T-cell (primary cell): Measurements from ENCODE around the gene KCNMA1. TPM values are rescaled to one million over a fixed set of nuclear protein-coding genes. Genes with fewer than 3 reads are reported as not detected.

Source experiments
- ATAC-seq, 4 experiments: fragments of 200-7000 bp in 3 of 4; fragments of 150-1000 bp in 1 of 4; cut with Tn5 transposase; replicated peaks in 1 of 4; 1 replicate in 3 of 4; 2 replicates in 1 of 4; pipeline ENCODE4 v1.10.0; 2021; ENCODE audit warnings: moderate library complexity in 3 of 4, mild to moderate bottlenecking in 2 of 4, moderate number of reproducible peaks in 1 of 4
- CTCF ChIA-PET, 2 donors: fragments of 300-600 bp; sonication (Branson Sonifier 250); formaldehyde crosslinking; loops; one replicate each; lab custom pipeline; 2022; ENCODE audit warnings: antibody characterized with exemption in 2 of 2; lab: Charles Lee
- POLR2A ChIA-PET, 2 donors: fragments of 300-600 bp; sonication (Branson Sonifier 250); formaldehyde crosslinking; loops; one replicate each; lab custom pipeline; 2022; ENCODE audit warnings: antibody characterized with exemption in 2 of 2; lab: Charles Lee
- DNase-seq, 35 experiments: peaks; one replicate each; pipeline versions ENCODE4 v3.0.0 to v3.0.0-alpha.2; 2013 to 2023
- H3K27ac ChIP-seq: one replicate; pipeline ENCODE4 v1.5.1; 2013; ENCODE audit warnings: low read length
- H3K27me3 ChIP-seq, 2 experiments: replicated peaks in 1 of 2; 1 replicate in 1 of 2; 2 replicates in 1 of 2; pipeline versions ENCODE4 v1.6.1 to v1.7.0; 2013; ENCODE audit warnings: low read length in 1 of 2, mixed read lengths in 1 of 2; ENCODE audit not compliant: control insufficient read depth in 2 of 2, insufficient read depth in 2 of 2; ENCODE audit errors: extremely low read depth in 1 of 2
- H3K36me3 ChIP-seq, 2 donors: 1 replicate in 1 of 2; 2 replicates in 1 of 2; pipeline versions ENCODE4 v1.6.1 to v1.7.0; 2013; ENCODE audit warnings: low read length in 1 of 2; ENCODE audit not compliant: control insufficient read depth in 2 of 2, insufficient read depth in 1 of 2; ENCODE audit errors: extremely low read depth in 1 of 2
- H3K4me1 ChIP-seq, 2 experiments: 1 replicate in 1 of 2; 2 replicates in 1 of 2; pipeline versions ENCODE4 v1.6.1 to v1.7.0; 2013; ENCODE audit warnings: low read length in 2 of 2, mixed read lengths in 1 of 2; ENCODE audit not compliant: insufficient read depth in 2 of 2, control insufficient read depth in 1 of 2; ENCODE audit errors: extremely low read depth in 1 of 2
- H3K4me3 ChIP-seq, 2 donors: 1 replicate in 1 of 2; 2 replicates in 1 of 2; pipeline versions ENCODE4 v1.5.1 to v1.7.0; 2013; ENCODE audit warnings: mild to moderate bottlenecking in 2 of 2, low read length in 1 of 2, moderate library complexity in 1 of 2; ENCODE audit not compliant: control insufficient read depth in 1 of 2; ENCODE audit errors: extremely low read depth in 1 of 2
- H3K9me3 ChIP-seq: 2 replicates; pipeline ENCODE4 v1.7.0; 2013
- H3K27ac Mint-ChIP-seq, 2 donors: one replicate each; pipeline ENCODE4 v1.8.0; 2020 to 2021; ENCODE audit warnings: mild to moderate bottlenecking in 2 of 2, mixed read lengths in 2 of 2
- H3K27me3 Mint-ChIP-seq, 2 donors: one replicate each; pipeline ENCODE4 v1.8.0; 2021 to 2022; ENCODE audit warnings: mixed read lengths in 2 of 2
- H3K36me3 Mint-ChIP-seq: one replicate; pipeline ENCODE4 v1.8.0; 2021; ENCODE audit warnings: mixed read lengths
- H3K4me1 Mint-ChIP-seq, 3 donors: one replicate each; pipeline ENCODE4 v1.8.0; 2020 to 2022; ENCODE audit warnings: mixed read lengths in 3 of 3, mild to moderate bottlenecking in 1 of 3
- H3K4me3 Mint-ChIP-seq, 3 donors: one replicate each; pipeline ENCODE4 v1.8.0; 2020 to 2022; ENCODE audit warnings: mild to moderate bottlenecking in 3 of 3, mixed read lengths in 3 of 3, moderate library complexity in 3 of 3
- H3K9me3 Mint-ChIP-seq, 3 donors: one replicate each; pipeline ENCODE4 v1.8.0; 2020 to 2022; ENCODE audit warnings: mixed read lengths in 3 of 3
- WGBS: methylation state at CpG from one replicate; pipeline ENCODE4 v1.1.5; 2013; ENCODE audit warnings: missing lambda C conversion rate; ENCODE audit not compliant: insufficient coverage; 5-methylcytosine and 5-hydroxymethylcytosine counted together
- total RNA-seq, 35 experiments: library from RNA in 6 of 35; stranded (reverse) in 6 of 35; fragments of 120-200 nt in 1 of 35; gene quantifications; one replicate each; pipeline versions ENCODE4 v1.2.1 to v1.2.4 and lab custom pipeline; 2013 to 2026

KCNMA1 gene
- total RNA-seq, 5 donors from 2014 or later (not counting 1 experiment from before 2014, with no cell fraction given), result 0.14 to 1.6 (median 0.60) TPM

DNA sequence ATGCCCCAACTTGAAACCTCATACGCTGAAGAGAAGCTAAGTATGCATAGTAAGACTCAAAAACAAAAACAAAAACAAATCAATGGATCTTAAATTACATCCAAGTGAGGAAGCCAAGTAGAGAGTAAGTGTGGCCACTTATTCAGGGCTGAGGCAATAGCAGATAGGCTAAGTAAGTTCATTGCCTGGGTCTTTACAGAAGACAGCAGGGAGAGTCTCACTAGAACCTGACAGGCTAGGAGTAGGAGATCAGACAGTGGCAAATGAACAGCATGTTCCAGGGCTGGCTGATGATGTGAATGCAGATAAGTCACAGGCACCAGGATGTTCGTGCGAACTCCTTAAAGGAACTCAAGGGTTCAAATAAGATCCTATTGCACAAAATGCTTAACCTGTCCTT lies 568.6 kb downstream of the KCNMA1 start:
- DNase-seq (no peak), ATAC-seq (no peak)
- Mint-ChIP-seq H3K4me1 (no peaks in the 10 kb centered on the region), H3K9me3 (no peaks in the 10 kb centered on the region), H3K27me3 (no peaks in the 10 kb centered on the region), H3K4me3 (no peak overlapping the region), H3K36me3 (no peaks in the 10 kb centered on the region), H3K27ac (no peak overlapping the region)
- Histone ChIP-seq H3K36me3 (no peaks in the 10 kb centered on the region), H3K27me3 (no peaks in the 10 kb centered on the region), H3K4me3 (no peak overlapping the region), H3K4me1 (no peaks in the 10 kb centered on the region), H3K9me3 (no peaks in the 10 kb centered on the region), H3K27ac (no peak overlapping the region)
- CTCF ChIA-PET, result no interaction called here
- WGBS, result no CpG with 5 or more reads among the region's 3 CpGs
- POLR2A ChIA-PET, result no interaction called here

DNA sequence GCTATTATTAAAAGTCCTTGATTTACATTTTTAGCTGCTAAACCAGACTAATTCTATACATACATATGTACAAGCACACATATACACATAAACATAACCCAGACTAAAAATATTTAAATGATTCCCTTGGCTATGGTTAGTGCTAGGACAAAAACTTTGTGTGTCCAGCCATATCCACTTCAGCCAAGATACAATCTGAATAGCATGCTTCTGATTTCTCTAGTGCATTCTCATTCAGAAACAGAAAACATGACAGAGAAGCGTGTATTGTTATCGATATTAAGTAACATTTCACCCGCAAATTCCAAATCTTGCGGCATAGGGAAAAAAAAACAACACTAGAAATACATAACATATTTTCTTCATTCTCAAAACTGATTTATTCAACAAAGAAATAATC lies 569.3 kb downstream of the KCNMA1 start:
- Mint-ChIP-seq H3K27me3 (no peaks in the 10 kb centered on the region), H3K27ac (no peak overlapping the region), H3K4me1 (no peaks in the 10 kb centered on the region), H3K36me3 (no peaks in the 10 kb centered on the region), H3K9me3 (no peaks in the 10 kb centered on the region), H3K4me3 (no peak overlapping the region)
- H3K9me3 ChIP-seq, result no peaks in the 10 kb centered on the region
- ATAC-seq (no peak), DNase-seq (no peak)
- no peak overlapping the region for H3K4me3 ChIP-seq
- WGBS, result no CpG with 5 or more reads among the region's 4 CpGs
- no peak overlapping the region for H3K27ac ChIP-seq
- H3K36me3 ChIP-seq, result no peaks in the 10 kb centered on the region
- CTCF ChIA-PET, result no interaction called here
- no peaks in the 10 kb centered on the region for H3K4me1 ChIP-seq
- H3K27me3 ChIP-seq, result no peaks in the 10 kb centered on the region
- POLR2A ChIA-PET, result no interaction called here

DNA sequence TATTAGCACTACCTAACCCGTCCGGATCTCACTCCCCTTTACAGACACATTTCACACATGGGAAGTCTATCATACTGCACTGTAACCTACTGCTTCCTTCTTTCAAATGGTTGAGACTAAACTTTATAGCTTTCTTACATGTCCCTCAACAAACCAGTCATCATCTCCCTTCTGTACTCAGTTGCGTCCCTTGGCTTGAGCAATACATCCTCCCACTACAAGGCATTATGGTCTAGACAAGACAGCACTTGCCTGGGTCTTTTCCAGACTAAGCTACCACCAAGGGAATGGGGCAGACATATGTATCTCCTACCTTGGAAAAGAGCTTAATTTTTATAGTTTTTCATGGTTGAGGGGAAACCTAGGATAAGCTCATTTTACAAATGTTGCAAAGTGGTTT lies 575.2 kb downstream of the KCNMA1 start:
- no peaks in the 10 kb centered on the region for H3K36me3 Mint-ChIP-seq
- H3K4me1 ChIP-seq, result no peaks in the 10 kb centered on the region
- H3K36me3 ChIP-seq, result no peaks in the 10 kb centered on the region
- no peaks in the 10 kb centered on the region for H3K27me3 ChIP-seq
- no peak overlapping the region for H3K27ac ChIP-seq
- ATAC-seq, result no peak
- 100% methylated on average over 2 of the region's 3 CpGs for WGBS
- ChIA-PET CTCF (interaction anchor here in 1 of 2 donors (0.6 kb wide), 1 partner anchor 1610 kb away, joined by 4 read pairs; no protein-coding TSS in a partner anchor), POLR2A (no interaction called here)
- H3K9me3 Mint-ChIP-seq, result no peaks in the 10 kb centered on the region
- no peaks in the 10 kb centered on the region for H3K27me3 Mint-ChIP-seq
- no peaks in the 10 kb centered on the region for H3K4me1 Mint-ChIP-seq
- H3K9me3 ChIP-seq, result no peaks in the 10 kb centered on the region
- DNase-seq, result no peak
- H3K4me3 ChIP-seq, result no peak overlapping the region
- H3K27ac Mint-ChIP-seq, result no peak overlapping the region
- H3K4me3 Mint-ChIP-seq, result no peak overlapping the region

DNA sequence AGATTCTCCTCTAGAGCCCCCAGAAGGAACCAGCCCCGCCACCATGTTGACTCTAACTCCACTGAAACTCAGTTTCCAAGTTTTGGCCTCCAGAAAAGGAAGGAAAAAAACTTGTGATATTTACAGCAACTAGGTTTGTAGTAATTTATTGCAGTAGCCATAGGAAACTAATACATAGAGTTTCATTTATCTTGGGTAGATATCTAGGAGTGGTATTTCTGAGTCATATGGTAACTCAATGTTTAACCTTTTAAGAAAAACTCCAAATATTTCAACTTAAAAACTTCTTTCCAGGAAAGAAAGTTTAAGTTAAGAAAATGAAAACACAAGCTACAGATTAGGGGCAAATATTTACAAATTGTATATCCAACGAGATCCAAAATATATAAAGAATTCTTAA lies 576.7 kb downstream of the KCNMA1 start:
- Mint-ChIP-seq H3K9me3 (no peaks in the 10 kb centered on the region), H3K27ac (no peak overlapping the region), H3K36me3 (no peaks in the 10 kb centered on the region), H3K4me1 (no peaks in the 10 kb centered on the region), H3K4me3 (no peak overlapping the region), H3K27me3 (no peaks in the 10 kb centered on the region)
- H3K9me3 ChIP-seq, result no peaks in the 10 kb centered on the region
- POLR2A ChIA-PET, result no interaction called here
- H3K36me3 ChIP-seq, result no peaks in the 10 kb centered on the region
- ATAC-seq, result no peak
- no peak overlapping the region for H3K27ac ChIP-seq
- no CpG with 5 or more reads among the region's 2 CpGs for WGBS
- H3K4me3 ChIP-seq, result no peak overlapping the region
- no peak for DNase-seq
- CTCF ChIA-PET, result no interaction called here
- H3K4me1 ChIP-seq, result no peaks in the 10 kb centered on the region
- no peaks in the 10 kb centered on the region for H3K27me3 ChIP-seq

DNA sequence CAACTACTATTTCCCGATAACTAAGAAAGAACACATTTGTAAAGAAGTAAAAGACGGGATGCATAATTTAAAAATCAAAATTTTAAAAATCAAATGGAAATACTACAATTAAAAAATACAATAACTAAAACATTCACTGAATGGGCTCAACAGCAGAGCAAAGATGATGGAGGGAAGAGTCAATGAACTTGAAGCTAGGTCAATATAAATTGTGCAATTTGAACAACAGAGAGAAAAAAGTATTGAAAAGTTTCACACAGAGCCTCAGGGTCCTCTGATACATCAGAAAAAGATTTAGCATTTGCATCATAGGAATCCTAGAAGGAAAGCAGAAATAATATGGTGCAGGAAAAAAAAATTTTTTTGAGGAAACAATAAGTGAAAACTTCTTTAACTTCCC lies 581.0 kb downstream of the KCNMA1 start:
- Mint-ChIP-seq H3K36me3 (no peaks in the 10 kb centered on the region), H3K27ac (no peak overlapping the region), H3K4me1 (peaks cover 0 to under 1% (median 0%) of the 10 kb centered on the region in 3 donors), H3K27me3 (peaks cover 13 to 18% of the 10 kb centered on the region in 2 donors), H3K9me3 (no peaks in the 10 kb centered on the region), H3K4me3 (no peak overlapping the region)
- Histone ChIP-seq H3K27me3 (no peaks in the 10 kb centered on the region), H3K4me3 (no peak overlapping the region), H3K27ac (no peak overlapping the region), H3K4me1 (no peaks in the 10 kb centered on the region), H3K9me3 (no peaks in the 10 kb centered on the region), H3K36me3 (no peaks in the 10 kb centered on the region)
- no peak for ATAC-seq
- no peak for DNase-seq
- POLR2A ChIA-PET, result no interaction called here
- CTCF ChIA-PET, result no interaction called here
- whole genome bisulfite sequencing, result no CpG with 5 or more reads among the region's 2 CpGs

DNA sequence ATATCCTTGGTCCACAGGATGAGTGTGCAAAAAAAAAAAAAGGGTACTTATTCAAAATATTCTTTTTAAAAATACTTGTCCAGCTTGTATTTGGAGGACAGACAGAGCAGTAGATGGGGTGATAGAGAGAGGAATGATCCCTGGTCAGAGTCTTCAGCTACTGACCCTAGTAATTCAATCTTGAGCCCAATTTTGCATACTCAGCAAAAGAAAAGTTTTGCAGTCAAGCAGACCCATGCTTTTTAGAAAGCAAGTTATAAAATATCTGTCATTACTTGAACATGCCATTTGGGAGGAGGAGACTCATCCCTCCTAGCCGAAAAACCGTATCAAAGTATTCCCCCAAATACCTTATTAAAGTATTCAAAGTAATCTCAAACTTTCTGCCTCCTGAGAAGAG lies 585.0 kb downstream of the KCNMA1 start:
- no peak overlapping the region for H3K27ac ChIP-seq
- Mint-ChIP-seq H3K4me3 (no peak overlapping the region), H3K27me3 (peaks cover 13 to 18% of the 10 kb centered on the region in 2 donors), H3K9me3 (no peaks in the 10 kb centered on the region), H3K27ac (no peak overlapping the region), H3K36me3 (no peaks in the 10 kb centered on the region), H3K4me1 (peaks cover 0 to 8% (median 2%) of the 10 kb centered on the region in 3 donors)
- WGBS, result no CpG with 5 or more reads among the region's 2 CpGs
- ATAC-seq (no peak), DNase-seq (no peak)
- CTCF ChIA-PET, result no interaction called here
- H3K9me3 ChIP-seq, result no peaks in the 10 kb centered on the region
- H3K36me3 ChIP-seq, result no peaks in the 10 kb centered on the region
- H3K4me1 ChIP-seq, result no peaks in the 10 kb centered on the region
- H3K27me3 ChIP-seq, result no peaks in the 10 kb centered on the region
- POLR2A ChIA-PET, result no interaction called here
- no peak overlapping the region for H3K4me3 ChIP-seq

DNA sequence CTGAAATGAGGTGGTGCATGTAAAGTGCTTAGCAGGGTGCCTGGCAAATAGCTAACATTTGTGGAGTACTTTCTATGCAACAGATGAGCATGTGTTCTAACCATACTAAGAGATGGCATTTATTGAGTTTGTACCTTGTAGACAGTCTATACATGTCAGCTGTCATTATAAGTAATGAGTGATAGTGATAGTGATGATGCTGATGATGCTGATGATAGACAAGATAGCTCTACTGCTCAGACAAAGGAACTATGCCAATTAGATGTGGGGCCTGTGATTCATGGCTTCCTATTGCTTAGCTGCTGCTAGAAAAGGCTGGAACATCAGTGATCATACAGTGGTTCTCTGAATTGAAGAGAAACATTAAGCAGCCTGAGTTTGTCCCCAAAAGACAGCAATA lies 585.8 kb downstream of the KCNMA1 start:
- Histone ChIP-seq H3K36me3 (no peaks in the 10 kb centered on the region), H3K9me3 (no peaks in the 10 kb centered on the region), H3K4me1 (no peaks in the 10 kb centered on the region), H3K27me3 (no peaks in the 10 kb centered on the region), H3K27ac (no peak overlapping the region), H3K4me3 (no peak overlapping the region)
- Mint-ChIP-seq H3K4me1 (peaks cover 0 to 8% (median 2%) of the 10 kb centered on the region in 3 donors), H3K9me3 (no peaks in the 10 kb centered on the region), H3K27ac (no peak overlapping the region), H3K27me3 (peaks cover 13 to 18% of the 10 kb centered on the region in 2 donors), H3K36me3 (no peaks in the 10 kb centered on the region), H3K4me3 (no peak overlapping the region)
- POLR2A ChIA-PET, result no interaction called here
- DNase-seq (no peak), ATAC-seq (no peak)
- CTCF ChIA-PET, result interaction anchor here in 1 of 2 donors (1.0 kb wide), 1 partner anchor 12 kb away, joined by 4 read pairs; no protein-coding TSS in a partner anchor
